HepG2 (cell line): ENCODE measurements around the gene ATP6V1C2. TPM values are rescaled to one million over a fixed set of nuclear protein-coding genes. Genes with fewer than 3 reads are reported as not detected.
A peak's percentile ranks its signal among the peaks of the same experiment; 100 is the strongest.

Experiments used
- ARID5B ChIP-seq: IDR thresholded peaks from 2 replicates; pipeline ENCODE4 v1.4.0; 2020; ENCODE audit warnings: mild to moderate bottlenecking, missing genetic modification reagents
- ARNT ChIP-seq: fragments of 450-650 bp; IDR thresholded peaks from 2 replicates; pipeline ENCODE4 v1.6.1; 2017
- ETV6 ChIP-seq: sonication (generic); formaldehyde crosslinking; conservative IDR thresholded peaks from 2 replicates; pipeline ENCODE4 v1.4.0; 2020; ENCODE audit warnings: missing genetic modification reagents
- HNF4A ChIP-seq: sonication (generic); formaldehyde crosslinking; IDR thresholded peaks from 2 replicates; pipeline ENCODE4 v1.4.0; 2020; ENCODE audit warnings: missing genetic modification reagents
- HNRNPH1 ChIP-seq: fragments of 200-400 bp; formaldehyde crosslinking; optimal IDR thresholded peaks from 2 replicates; pipeline ENCODE3; 2017; ENCODE audit warnings: mild to moderate bottlenecking, low read depth, low read length
- IRF2 ChIP-seq: IDR thresholded peaks from 2 replicates; pipeline ENCODE4 v1.6.1; 2018; ENCODE audit warnings: missing genetic modification reagents, missing compliant biosample characterization
- NR2F1 ChIP-seq, 2 experiments: fragments of 450-650 bp in 1 of 2; formaldehyde crosslinking in 1 of 2; IDR thresholded peaks; 2 replicates each; pipeline versions ENCODE4 v1.5.0 to v1.6.1; 2016 to 2020; ENCODE audit warnings: mild to moderate bottlenecking in 1 of 2, missing compliant biosample characterization in 1 of 2, missing genetic modification reagents in 1 of 2, moderate library complexity in 1 of 2
- NR2F2 ChIP-seq: IDR thresholded peaks from 2 replicates; pipeline ENCODE4 v1.6.1; 2012; ENCODE audit warnings: low read depth, inconsistent platforms, borderline replicate concordance
- PRMT3 ChIP-seq: sonication (generic); formaldehyde crosslinking; IDR thresholded peaks from 2 replicates; pipeline ENCODE4 v1.8.1; 2022; ENCODE audit warnings: low read depth, mild to moderate bottlenecking, moderate library complexity, missing genetic modification reagents, borderline replicate concordance
- RFXAP ChIP-seq: sonication (generic); formaldehyde crosslinking; IDR thresholded peaks from 2 replicates; pipeline ENCODE4 v1.4.0; 2020; ENCODE audit warnings: missing genetic modification reagents, borderline replicate concordance
- U2AF1 ChIP-seq: fragments of 200-400 bp; formaldehyde crosslinking; optimal IDR thresholded peaks from 2 replicates; pipeline ENCODE3; 2017; ENCODE audit warnings: mild to moderate bottlenecking, low read depth, low read length
- ZBTB3 ChIP-seq: sonication (generic); formaldehyde crosslinking; IDR thresholded peaks from 2 replicates; pipeline ENCODE4 v1.4.0; 2020; ENCODE audit warnings: low read depth, mild to moderate bottlenecking, moderate library complexity, missing genetic modification reagents, borderline replicate concordance
- ZBTB7B ChIP-seq: sonication (generic); formaldehyde crosslinking; IDR thresholded peaks from 2 replicates; pipeline ENCODE4 v1.4.0; 2020; ENCODE audit warnings: missing genetic modification reagents
- ZNF546 ChIP-seq: sonication (generic); formaldehyde crosslinking; conservative IDR thresholded peaks from 2 replicates; pipeline ENCODE4 v1.8.1; 2023; ENCODE audit warnings: mild to moderate bottlenecking, missing genetic modification reagents
- ZNF639 ChIP-seq: conservative IDR thresholded peaks from 2 replicates; pipeline ENCODE4 v1.6.1; 2018; ENCODE audit warnings: missing genetic modification reagents
- ZNF672 ChIP-seq: sonication (generic); formaldehyde crosslinking; IDR thresholded peaks from 2 replicates; pipeline ENCODE4 v1.8.1; 2022; ENCODE audit warnings: missing genetic modification reagents
- polyA plus RNA-seq, 8 experiments: library from polyadenylated mRNA; depleted of rRNA in 3 of 8; stranded (reverse) in 7 of 8; unstranded in 1 of 8; fragments of >200 nt; fragmentation: Illumina TruSeq in 4 of 8; extraction: Trizol in 4 of 8; gene quantifications; 2 replicates each; pipeline versions ENCODE4 v1.2.1 to v1.2.3, GENCODE V29; 2011 to 2016; ENCODE audit warnings: low read depth in 4 of 8, missing spikeins in 1 of 8, mixed read lengths in 1 of 8; ENCODE audit not compliant: insufficient read depth in 1 of 8
- total RNA-seq, 5 experiments: library from RNA; depleted of rRNA; stranded (reverse); fragments of >200 nt; fragmentation: Illumina TruSeq; extraction: Trizol; gene quantifications; 2 replicates each; pipeline ENCODE4 v1.2.3, GENCODE V29; 2016; ENCODE audit warnings: low read depth in 1 of 5
- TF ChIP-seq, protein P1 (sequence below): sonication (generic); formaldehyde crosslinking; IDR thresholded peaks from 2 replicates; pipeline ENCODE4 v1.4.0; 2020; ENCODE audit warnings: missing genetic modification reagents, borderline replicate concordance
- TF ChIP-seq, protein P2 (sequence below): sonication (generic); formaldehyde crosslinking; conservative IDR thresholded peaks from 2 replicates; pipeline ENCODE4 v1.8.1; 2023; ENCODE audit warnings: missing genetic modification reagents

The ATP6V1C2 gene
- total and polyA plus RNA-seq, 2 of the 13 experiments (the other 11 are each of a cell fraction or from before 2014, with no cell fraction given): 0.04 to 0.29 TPM

- TF ChIP-seq ARNT (no peak), ARID5B (CRISPR knock-in tag) (no peak), PRMT3 (CRISPR knock-in tag) (no peak), ZNF672 (CRISPR knock-in tag) (no peak), HNF4A (CRISPR knock-in tag) (no peak), ZBTB3 (CRISPR knock-in tag) (no peak), NR2F1 (CRISPR knock-in tag; IDR thresholded peaks at IDR 0.05) (no peak), U2AF1 (no peak), ETV6 (CRISPR knock-in tag) (no peak), NR2F2 (no peak), ZBTB7B (CRISPR knock-in tag) (no peak), IRF2 (no peak), HNRNPH1 (no peak), RFXAP (CRISPR knock-in tag) (peak; percentile 31; the same call in 1 of the 2 replicates), ZNF639 (CRISPR knock-in tag) (no peak), ZNF546 (CRISPR knock-in tag) (no peak)
- TF ChIP-seq, protein P1, sequence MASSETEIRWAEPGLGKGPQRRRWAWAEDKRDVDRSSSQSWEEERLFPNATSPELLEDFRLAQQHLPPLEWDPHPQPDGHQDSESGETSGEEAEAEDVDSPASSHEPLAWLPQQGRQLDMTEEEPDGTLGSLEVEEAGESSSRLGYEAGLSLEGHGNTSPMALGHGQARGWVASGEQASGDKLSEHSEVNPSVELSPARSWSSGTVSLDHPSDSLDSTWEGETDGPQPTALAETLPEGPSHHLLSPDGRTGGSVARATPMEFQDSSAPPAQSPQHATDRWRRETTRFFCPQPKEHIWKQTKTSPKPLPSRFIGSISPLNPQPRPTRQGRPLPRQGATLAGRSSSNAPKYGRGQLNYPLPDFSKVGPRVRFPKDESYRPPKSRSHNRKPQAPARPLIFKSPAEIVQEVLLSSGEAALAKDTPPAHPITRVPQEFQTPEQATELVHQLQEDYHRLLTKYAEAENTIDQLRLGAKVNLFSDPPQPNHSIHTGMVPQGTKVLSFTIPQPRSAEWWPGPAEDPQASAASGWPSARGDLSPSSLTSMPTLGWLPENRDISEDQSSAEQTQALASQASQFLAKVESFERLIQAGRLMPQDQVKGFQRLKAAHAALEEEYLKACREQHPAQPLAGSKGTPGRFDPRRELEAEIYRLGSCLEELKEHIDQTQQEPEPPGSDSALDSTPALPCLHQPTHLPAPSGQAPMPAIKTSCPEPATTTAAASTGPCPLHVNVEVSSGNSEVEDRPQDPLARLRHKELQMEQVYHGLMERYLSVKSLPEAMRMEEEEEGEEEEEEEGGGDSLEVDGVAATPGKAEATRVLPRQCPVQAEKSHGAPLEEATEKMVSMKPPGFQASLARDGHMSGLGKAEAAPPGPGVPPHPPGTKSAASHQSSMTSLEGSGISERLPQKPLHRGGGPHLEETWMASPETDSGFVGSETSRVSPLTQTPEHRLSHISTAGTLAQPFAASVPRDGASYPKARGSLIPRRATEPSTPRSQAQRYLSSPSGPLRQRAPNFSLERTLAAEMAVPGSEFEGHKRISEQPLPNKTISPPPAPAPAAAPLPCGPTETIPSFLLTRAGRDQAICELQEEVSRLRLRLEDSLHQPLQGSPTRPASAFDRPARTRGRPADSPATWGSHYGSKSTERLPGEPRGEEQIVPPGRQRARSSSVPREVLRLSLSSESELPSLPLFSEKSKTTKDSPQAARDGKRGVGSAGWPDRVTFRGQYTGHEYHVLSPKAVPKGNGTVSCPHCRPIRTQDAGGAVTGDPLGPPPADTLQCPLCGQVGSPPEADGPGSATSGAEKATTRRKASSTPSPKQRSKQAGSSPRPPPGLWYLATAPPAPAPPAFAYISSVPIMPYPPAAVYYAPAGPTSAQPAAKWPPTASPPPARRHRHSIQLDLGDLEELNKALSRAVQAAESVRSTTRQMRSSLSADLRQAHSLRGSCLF (CRISPR knock-in tag): no peak
- TF ChIP-seq, protein P2, sequence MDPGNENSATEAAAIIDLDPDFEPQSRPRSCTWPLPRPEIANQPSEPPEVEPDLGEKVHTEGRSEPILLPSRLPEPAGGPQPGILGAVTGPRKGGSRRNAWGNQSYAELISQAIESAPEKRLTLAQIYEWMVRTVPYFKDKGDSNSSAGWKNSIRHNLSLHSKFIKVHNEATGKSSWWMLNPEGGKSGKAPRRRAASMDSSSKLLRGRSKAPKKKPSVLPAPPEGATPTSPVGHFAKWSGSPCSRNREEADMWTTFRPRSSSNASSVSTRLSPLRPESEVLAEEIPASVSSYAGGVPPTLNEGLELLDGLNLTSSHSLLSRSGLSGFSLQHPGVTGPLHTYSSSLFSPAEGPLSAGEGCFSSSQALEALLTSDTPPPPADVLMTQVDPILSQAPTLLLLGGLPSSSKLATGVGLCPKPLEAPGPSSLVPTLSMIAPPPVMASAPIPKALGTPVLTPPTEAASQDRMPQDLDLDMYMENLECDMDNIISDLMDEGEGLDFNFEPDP (CRISPR knock-in tag): no peak
Measured at GRCh38 chr2:10832203-10832936, 110.9 kb downstream of the ATP6V1C2 start (continued).
